ENCODE measurements around the gene COLEC12.
A peak's percentile ranks its signal among the peaks of the same experiment; 100 is the strongest.

The COLEC12 gene

GRCh38 chr18:434410-434809 lies 66.1 kb downstream of the COLEC12 start:
- peak; percentile 68 for DNase-seq

GRCh38 chr18:433960-434359 lies 66.5 kb downstream of the COLEC12 start:
- peak; percentile 53 for DNase-seq

GRCh38 chr18:433298-433697 lies 67.2 kb downstream of the COLEC12 start:
- DNase-seq: peak; percentile 61

- DNase-seq: no peak
These were observed 67.7 kb downstream of the COLEC12 start for GRCh38 chr18:432791-433190.

DNA sequence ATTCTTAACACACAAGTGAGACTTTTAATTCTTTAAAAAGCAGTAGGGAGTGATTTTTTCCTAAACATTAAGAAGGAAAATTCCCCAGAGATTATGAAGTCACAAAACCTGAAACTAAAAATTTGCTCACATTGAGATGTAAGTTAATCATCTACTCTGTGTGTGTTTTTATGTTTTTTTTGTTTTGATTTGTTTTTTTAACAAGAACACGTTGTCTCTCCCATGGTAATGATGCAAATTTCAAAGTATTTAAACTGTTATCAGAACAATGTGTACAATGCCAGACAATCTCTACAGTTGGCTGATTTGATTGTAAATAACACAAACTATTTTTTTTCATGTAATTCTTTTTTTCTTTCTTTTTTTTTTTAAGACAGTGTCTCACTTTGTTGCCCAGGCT lies 71.5 kb downstream of the COLEC12 start:
- DNase-seq: no peak

GRCh38 chr18:427005-427404 lies 73.5 kb downstream of the COLEC12 start:
- DNase-seq: peak; percentile 77

GRCh38 chr18:425106-425745 lies 75.3 kb downstream of the COLEC12 start:
- DNase-seq: peak; percentile 47

DNA sequence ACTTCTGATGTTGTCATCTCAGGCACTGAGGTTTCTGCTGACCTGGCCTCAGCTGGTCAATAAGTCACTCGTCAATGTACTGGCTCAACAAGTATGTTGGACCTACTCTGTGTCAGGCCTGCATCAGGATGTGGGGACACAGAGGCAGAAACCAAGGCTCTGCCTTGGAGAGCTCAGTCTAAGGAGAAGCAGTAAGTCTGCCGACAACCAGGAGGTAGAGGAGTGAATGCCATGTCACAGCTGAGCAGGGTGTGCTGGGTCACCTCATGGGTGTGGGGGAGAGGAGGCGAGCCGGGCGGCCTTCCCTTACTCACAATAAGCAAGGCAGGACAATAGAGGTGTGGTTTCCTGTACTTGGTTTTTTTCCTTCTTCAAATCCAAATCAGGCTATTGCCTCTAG lies 75.8 kb downstream of the COLEC12 start:
- no peak for DNase-seq

DNA sequence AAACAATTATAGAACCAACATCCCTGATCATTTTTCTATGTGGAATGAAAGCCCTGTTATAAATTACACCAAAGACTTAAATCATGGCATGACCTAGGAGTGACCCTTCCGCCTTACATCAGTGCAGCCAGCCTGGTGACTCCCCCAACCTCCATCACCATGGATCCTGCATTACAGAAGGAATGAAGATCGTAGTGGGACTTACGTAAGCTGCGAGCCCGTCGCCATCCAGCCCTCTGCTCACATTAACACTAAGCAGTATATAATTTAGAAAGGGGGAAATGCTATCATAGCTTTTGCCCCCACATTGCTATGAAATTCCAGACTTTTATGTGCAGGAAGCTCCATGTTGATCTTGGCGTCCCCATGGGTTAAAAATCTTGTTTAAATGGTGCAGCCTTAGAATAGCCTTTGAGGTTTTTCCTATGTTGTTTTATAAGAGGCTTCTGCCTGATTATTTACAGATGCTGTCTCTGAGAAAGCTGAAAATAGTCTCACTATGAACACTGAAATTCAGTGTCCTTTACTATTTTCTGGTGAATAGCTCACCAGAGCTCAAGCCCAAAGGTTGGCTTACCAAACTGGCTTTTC lies 76.3 kb downstream of the COLEC12 start:
- peak; percentile 94 for DNase-seq

- no peak for DNase-seq
These were observed 77.5 kb downstream of the COLEC12 start for GRCh38 chr18:422966-423365.

- DNase-seq: peak; percentile 85
These were observed 79.0 kb downstream of the COLEC12 start for GRCh38 chr18:421247-422155.

GRCh38 chr18:420661-421246 lies 79.7 kb downstream of the COLEC12 start:
- no peak for DNase-seq

- no peak for DNase-seq
These were observed 80.8 kb downstream of the COLEC12 start for GRCh38 chr18:419541-420175.

DNA sequence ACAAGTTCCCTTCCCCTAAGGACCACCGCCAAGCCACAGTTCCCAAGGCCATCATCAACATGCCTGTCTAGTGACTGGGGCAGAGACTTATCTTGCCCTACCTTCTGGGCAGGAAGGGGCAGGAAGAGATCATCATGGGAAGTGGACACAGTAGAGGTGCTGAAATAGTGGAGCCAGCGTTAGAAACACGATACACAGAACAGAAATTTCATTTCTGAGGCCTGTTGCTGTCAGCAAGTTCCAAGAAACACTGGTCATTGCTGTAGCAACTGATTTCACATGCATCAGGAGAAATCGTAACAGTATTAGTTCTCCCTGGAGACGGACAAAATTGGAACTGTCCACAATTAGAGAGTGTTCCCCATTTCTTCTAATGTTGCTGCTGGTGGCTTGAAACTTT lies 83.0 kb downstream of the COLEC12 start:
- DNase-seq: no peak

DNA sequence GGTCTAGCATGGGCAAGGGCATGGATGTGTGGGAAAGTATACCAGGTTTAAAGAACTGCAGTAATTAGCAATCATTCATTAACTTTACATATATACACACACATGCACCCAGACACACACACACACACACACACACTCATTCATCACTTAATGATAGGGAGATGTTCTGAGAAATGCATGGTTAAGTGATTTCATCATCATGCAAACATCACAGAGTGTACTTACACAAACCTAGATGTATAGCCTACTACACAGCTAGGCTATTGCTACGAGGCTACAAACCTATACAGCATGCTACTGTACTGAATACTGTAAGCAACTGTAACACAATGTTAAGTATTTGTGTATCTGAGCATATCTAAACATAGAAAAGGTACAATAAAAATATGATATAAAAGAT lies 83.6 kb downstream of the COLEC12 start:
- peak; percentile 69 for DNase-seq

DNA sequence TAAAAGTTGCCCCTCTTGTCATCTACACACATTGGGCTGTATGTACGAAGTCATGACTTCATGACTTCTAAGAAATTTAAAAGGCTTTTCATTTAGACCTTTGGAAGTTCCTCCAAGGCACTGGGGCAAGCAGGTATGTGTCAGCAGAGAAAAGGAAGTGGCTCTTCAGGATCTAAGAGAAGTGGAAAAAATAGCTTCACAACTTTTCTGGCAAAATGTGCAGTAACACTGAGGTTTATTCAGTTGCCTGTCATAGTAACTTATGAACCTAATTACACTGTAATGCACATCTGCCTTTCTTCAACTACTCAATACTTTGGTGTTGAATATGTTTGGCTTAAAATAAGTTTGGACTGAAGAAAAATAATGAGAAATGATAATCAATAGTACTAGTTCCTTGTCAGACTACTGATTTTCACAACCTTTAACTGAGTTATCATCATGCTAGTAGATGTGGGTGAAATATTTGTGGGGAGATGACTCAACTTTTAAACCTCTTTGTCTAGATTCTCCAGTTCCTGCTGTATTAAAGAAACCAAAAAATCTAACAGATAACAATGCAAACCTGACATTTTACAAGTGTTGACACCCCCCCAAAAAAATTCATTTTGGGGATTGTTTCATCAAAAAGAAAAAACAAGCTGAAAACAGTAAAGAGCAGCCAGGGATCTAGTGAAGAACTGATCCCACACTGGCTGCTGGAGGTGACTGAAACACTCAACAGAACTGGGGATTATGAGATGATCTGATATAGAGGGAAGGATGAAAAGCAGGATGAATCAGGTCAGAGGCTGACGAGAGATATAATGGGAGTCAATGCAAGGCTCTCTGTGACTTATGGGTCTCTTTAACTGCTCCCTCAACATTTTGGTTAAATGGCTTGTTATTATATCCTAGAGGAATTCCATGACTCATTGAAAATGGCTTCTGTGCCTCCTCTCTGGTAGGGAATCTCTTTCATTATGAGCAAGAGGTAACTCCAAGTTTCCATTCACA lies 84.6 kb downstream of the COLEC12 start:
- peak; percentile 95 for DNase-seq

DNA sequence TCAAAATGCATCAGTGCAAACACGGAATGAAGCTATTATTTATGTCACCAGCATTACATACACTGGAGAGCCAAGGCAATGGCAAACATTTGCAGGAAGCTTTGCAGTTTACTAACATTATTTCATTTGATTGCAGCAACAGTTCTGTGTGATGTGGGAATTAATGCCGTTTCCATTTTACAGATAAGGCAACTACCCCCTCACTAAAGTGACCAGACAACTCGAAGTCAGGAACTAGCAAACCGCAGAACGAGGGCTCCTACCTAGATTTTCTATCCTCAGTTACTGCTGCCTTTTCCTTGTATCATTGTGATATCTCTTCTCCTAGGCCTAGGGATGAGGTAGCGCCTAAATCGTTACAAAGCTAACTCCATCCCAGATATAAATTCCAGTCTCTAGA lies 85.5 kb downstream of the COLEC12 start:
- DNase-seq: no peak

- peak; percentile 94 for DNase-seq
These were observed 87.3 kb downstream of the COLEC12 start for GRCh38 chr18:413233-413632.

GRCh38 chr18:410047-410455 lies 90.5 kb downstream of the COLEC12 start:
- no peak for DNase-seq

- peak; percentile 81 for DNase-seq
These were observed 92.1 kb downstream of the COLEC12 start for GRCh38 chr18:408367-408766.

DNA sequence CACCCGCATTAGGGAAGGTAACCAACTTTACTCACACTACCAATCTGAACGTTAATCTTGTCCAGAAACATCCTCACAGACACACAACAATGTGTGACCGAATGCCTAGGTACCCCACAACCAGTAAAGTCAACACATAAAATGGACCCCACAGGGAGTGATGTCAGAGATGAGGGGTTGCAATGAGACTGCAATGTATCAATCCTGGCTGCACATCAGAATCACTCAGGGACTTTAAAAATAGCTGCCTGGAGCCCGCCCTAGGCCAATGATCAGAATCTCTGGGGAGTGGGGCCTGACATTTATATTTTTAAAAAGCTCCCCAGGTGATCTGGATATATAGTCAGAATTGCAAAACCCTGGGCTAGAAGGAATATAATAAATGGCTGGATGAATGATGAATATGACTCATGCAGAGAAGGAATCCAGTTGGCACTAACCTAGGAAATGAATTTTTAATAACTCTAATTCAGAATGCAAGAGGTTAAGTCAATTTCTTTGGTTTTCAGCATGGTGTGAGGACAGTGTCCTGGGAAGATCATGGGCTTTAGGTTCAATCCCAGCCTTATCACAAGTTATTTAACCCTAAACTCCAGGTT lies 92.8 kb downstream of the COLEC12 start:
- peak; percentile 83 for DNase-seq
